HG03025 (cell line): ENCODE measurements around the gene CD28.
A peak's percentile ranks its signal among the peaks of the same experiment; 100 is the strongest.

Experiments
- ATAC-seq: cut with Tn5 transposase; IDR thresholded peaks from one replicate; pipeline ENCODE4 v1.9.1; 2021; ENCODE audit warnings: mild to moderate bottlenecking, moderate library complexity; ENCODE audit not compliant: unreplicated experiment, low FRiP score

CD28 gene

GRCh38 chr2:203713381-203713780 lies 6.9 kb downstream of the CD28 start:
- no peak for ATAC-seq

GRCh38 chr2:203714112-203714511 lies 7.7 kb downstream of the CD28 start:
- ATAC-seq: no peak

GRCh38 chr2:203715744-203716143 lies 9.3 kb downstream of the CD28 start:
- ATAC-seq: no peak

GRCh38 chr2:203718087-203718486 lies 11.6 kb downstream of the CD28 start:
- ATAC-seq: peak; percentile 84

GRCh38 chr2:203719456-203720410 lies 13.3 kb downstream of the CD28 start:
- ATAC-seq: no peak

GRCh38 chr2:203720915-203721672 lies 14.7 kb downstream of the CD28 start:
- ATAC-seq: no peak

GRCh38 chr2:203721781-203722300 lies 15.4 kb downstream of the CD28 start:
- ATAC-seq: no peak

GRCh38 chr2:203722411-203722810 lies 16.0 kb downstream of the CD28 start:
- no peak for ATAC-seq

- ATAC-seq: no peak
Observed at GRCh38 chr2:203728321-203728720, 21.9 kb downstream of the CD28 start.

GRCh38 chr2:203730076-203730729 lies 23.8 kb downstream of the CD28 start:
- peak; percentile 49 for ATAC-seq

GRCh38 chr2:203730883-203731282 lies 24.4 kb downstream of the CD28 start:
- ATAC-seq: no peak

- no peak for ATAC-seq
Observed at GRCh38 chr2:203732092-203732952, 25.9 kb downstream of the CD28 start.

- ATAC-seq: no peak
Observed at GRCh38 chr2:203732953-203733510, 26.6 kb downstream of the CD28 start.

- ATAC-seq: no peak
Observed at GRCh38 chr2:203733684-203734083, 27.2 kb downstream of the CD28 start.

GRCh38 chr2:203734276-203734983 lies 28.0 kb downstream of the CD28 start:
- no peak for ATAC-seq

GRCh38 chr2:203737360-203737759 lies 30.9 kb downstream of the CD28 start:
- ATAC-seq: peak; percentile 47

GRCh38 chr2:203739351-203739750 lies 32.9 kb downstream of the CD28 start:
- no peak for ATAC-seq

GRCh38 chr2:203740871-203741281 lies 34.4 kb downstream of the CD28 start:
- no peak for ATAC-seq

GRCh38 chr2:203741566-203741965 lies 35.1 kb downstream of the CD28 start:
- ATAC-seq: no peak
